ENCODE data around the gene ATP10A. TPM values are rescaled to one million over a fixed set of nuclear protein-coding genes. Genes with fewer than 3 reads are reported as not detected.

The ATP10A gene
- total RNA-seq, 4 donors from 2014 or later = 2.7 to 7.0 (median 3.4) TPM

GRCh38 chr15:25653371-25653770 is 209.8 kb downstream of the ATP10A start:
- H3K4me1 ChIP-seq = no peaks in the 10 kb centered on the region
- intact Hi-C loops (cut with DNase I) = no loop called here
- WGBS, 2 donors = 82 to 95% methylated on average over 2 of the region's 2 CpGs

DNA sequence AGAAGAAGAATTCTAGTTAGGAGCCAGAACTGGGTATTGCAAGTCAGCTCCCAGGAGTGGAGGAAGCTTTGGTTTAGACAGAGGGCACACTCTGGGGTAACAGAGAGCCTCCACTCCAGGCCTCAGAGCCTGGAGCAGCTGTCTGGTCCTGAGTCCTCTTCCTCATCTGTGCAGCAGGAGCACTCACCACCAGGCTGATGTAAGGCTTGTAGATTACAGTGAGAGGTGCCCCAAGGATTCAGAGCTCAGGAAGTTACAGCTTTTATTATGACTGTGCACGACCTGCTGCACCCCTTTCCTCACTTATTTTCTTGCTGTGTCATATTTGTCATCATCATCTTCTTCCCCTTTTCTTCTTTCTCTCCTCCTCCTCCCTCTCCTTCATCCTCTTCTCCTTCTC is 210.4 kb downstream of the ATP10A start:
- TF ChIP-seq POLR2A (IDR thresholded peaks at IDR 0.05) (no peak), CTCF (IDR thresholded peaks at IDR 0.05) (no peak)
- no peak overlapping the region for H3K4me3 ChIP-seq (replicated peaks in 1 of 3)
- no peaks in the 10 kb centered on the region for H3K27me3 ChIP-seq
- no peaks in the 10 kb centered on the region for H3K36me3 ChIP-seq
- intact Hi-C loops (cut with DNase I) = no loop called here
- no peak for DNase-seq
- H3K4me1 ChIP-seq = no peaks in the 10 kb centered on the region
- 63 to 70% methylated on average over 1 of the region's 1 CpG for WGBS, 2 donors
- H3K9me3 ChIP-seq = no peaks in the 10 kb centered on the region
- H3K27ac ChIP-seq = no peak overlapping the region

More at GRCh38 chr15:25653371-25653770, 209.8 kb downstream of the ATP10A start:
- TF ChIP-seq POLR2A (IDR thresholded peaks at IDR 0.05) (no peak), CTCF (IDR thresholded peaks at IDR 0.05) (no peak)
- Histone ChIP-seq H3K36me3 (no peaks in the 10 kb centered on the region), H3K27ac (no peak overlapping the region), H3K9me3 (no peaks in the 10 kb centered on the region), H3K4me3 (replicated peaks in 1 of 3) (no peak overlapping the region), H3K27me3 (no peaks in the 10 kb centered on the region)
- no peak for DNase-seq

DNA sequence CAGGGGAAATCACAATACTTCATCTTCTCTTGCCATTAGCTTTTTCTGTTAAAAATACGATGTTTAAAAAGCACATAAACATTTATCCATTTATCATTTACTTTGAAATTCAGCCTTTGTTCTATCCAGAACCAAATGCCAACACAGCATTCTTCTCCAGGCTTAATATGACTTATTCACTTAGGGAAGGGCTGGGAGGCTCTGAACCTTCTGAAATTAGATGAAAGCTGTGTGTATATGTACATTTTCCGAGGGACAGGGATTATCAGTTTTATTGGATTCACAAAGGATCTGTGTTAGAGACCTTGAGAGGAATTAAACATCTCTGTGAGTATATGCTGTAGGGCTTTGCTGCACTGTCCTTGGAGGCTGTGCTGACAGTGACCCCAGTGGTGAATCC is 213.7 kb downstream of the ATP10A start:
- no peak for DNase-seq
- Histone ChIP-seq H3K4me3 (replicated peaks in 1 of 3) (no peak overlapping the region), H3K36me3 (no peaks in the 10 kb centered on the region), H3K27ac (no peak overlapping the region), H3K27me3 (no peaks in the 10 kb centered on the region), H3K9me3 (no peaks in the 10 kb centered on the region), H3K4me1 (no peaks in the 10 kb centered on the region)
- TF ChIP-seq POLR2A (IDR thresholded peaks at IDR 0.05) (no peak), CTCF (IDR thresholded peaks at IDR 0.05) (no peak)
- 68 to 73% methylated on average over 2 of the region's 2 CpGs for WGBS, 2 donors
- intact Hi-C loops (cut with DNase I) = no loop called here

- intact Hi-C loops (cut with DNase I) = no loop called here
- Histone ChIP-seq H3K36me3 (no peaks in the 10 kb centered on the region), H3K9me3 (no peaks in the 10 kb centered on the region), H3K4me3 (replicated peaks in 1 of 3) (no peak overlapping the region), H3K4me1 (peaks cover 11 to 14% of the 10 kb centered on the region in 2 donors), H3K27me3 (no peaks in the 10 kb centered on the region), H3K27ac (no peak overlapping the region)
- no peak for DNase-seq
- 67% methylated on average over 4 of the region's 4 CpGs for WGBS, 2 donors
- no peak for TF ChIP-seq CTCF (IDR thresholded peaks at IDR 0.05)
- TF ChIP-seq POLR2A (IDR thresholded peaks at IDR 0.05) = no peak
These were observed 220.0 kb downstream of the ATP10A start for GRCh38 chr15:25643120-25643519.

- no peak for TF ChIP-seq POLR2A (IDR thresholded peaks at IDR 0.05)
- no peak for TF ChIP-seq CTCF (IDR thresholded peaks at IDR 0.05)
- WGBS, 2 donors = 63 to 66% methylated on average over 6 of the region's 6 CpGs
These were observed 221.4 kb downstream of the ATP10A start for GRCh38 chr15:25641762-25642161.

More at GRCh38 chr15:25641762-25642161, 221.4 kb downstream of the ATP10A start:
- Histone ChIP-seq H3K36me3 (no peaks in the 10 kb centered on the region), H3K4me1 (peaks cover 11 to 14% of the 10 kb centered on the region in 2 donors), H3K9me3 (no peaks in the 10 kb centered on the region), H3K27me3 (no peaks in the 10 kb centered on the region), H3K27ac (no peak overlapping the region), H3K4me3 (replicated peaks in 1 of 3) (no peak overlapping the region)
- intact Hi-C loops (cut with DNase I) = no loop called here
- DNase-seq = no peak
